ENCODE data around the gene HARBI1. TPM values are rescaled to one million over a fixed set of nuclear protein-coding genes. Genes with fewer than 3 reads are reported as not detected.

The HARBI1 gene
- total and polyA plus RNA-seq, 2 of the 4 experiments (the other 2 are of a cell fraction), result 2.7 to 5.2 TPM

- no peak overlapping the region for H3K9ac ChIP-seq (ENCODE audit: low read depth, low read length)
- DNase-seq (peak; percentile 68), ATAC-seq (ENCODE audit: low read depth) (peak; percentile 64)
- peak overlapping the region; percentile 55 for H3K4ac ChIP-seq (ENCODE audit: low read depth, low read length)
- H3K9me3 ChIP-seq (ENCODE audit: control insufficient read depth, insufficient read depth, low read length), result no peaks in the 10 kb centered on the region
- POLR2A ChIA-PET (ENCODE audit: unreplicated experiment), result no interaction called here
- no peaks in the 10 kb centered on the region for H3K36me3 ChIP-seq (ENCODE audit: control insufficient read depth, insufficient read depth, low read length)
- no peak overlapping the region for H4K91ac ChIP-seq (ENCODE audit: insufficient read depth, low read depth, low read length)
- no peak overlapping the region for H3K4me3 ChIP-seq (ENCODE audit: insufficient read depth, low read depth, low read length)
- no peak overlapping the region for H2BK20ac ChIP-seq (ENCODE audit: low read depth, low read length)
- intact Hi-C loops (cut with micrococcal nuclease) (no loop called here), in situ Hi-C loops (cut with MboI; ENCODE audit: low sequenced_read_pairs) (no loop called here), dilution Hi-C loops (cut with HindIII; ENCODE audit: low sequenced_read_pairs, unreplicated experiment) (no loop called here)
- H4K20me1 ChIP-seq (ENCODE audit: insufficient read depth, low read length), result peaks cover 47% of the 10 kb centered on the region
- H2AK9ac ChIP-seq (replicated peaks; ENCODE audit: low read depth, low read length, poor library complexity), result peak overlapping the region; percentile 30
- no peak overlapping the region for H3K18ac ChIP-seq (ENCODE audit: low read depth, low read length)
- H2BK5ac ChIP-seq (ENCODE audit: low read depth, low read length, poor library complexity, severe bottlenecking), result no peak overlapping the region
- H3K4me1 ChIP-seq (ENCODE audit: control insufficient read depth, insufficient read depth, low read length), result peaks cover 24% of the 10 kb centered on the region
- peaks cover 12% of the 10 kb centered on the region for H3K9me1 ChIP-seq (ENCODE audit: insufficient read depth, low read length)
- CTCF ChIA-PET, result no interaction called here
- peak overlapping the region; percentile 64 for H2AFZ ChIP-seq (replicated peaks; ENCODE audit: low read length, poor library complexity)
- no peak overlapping the region for H2BK120ac ChIP-seq (ENCODE audit: low read depth, low read length)
- H4K8ac ChIP-seq (ENCODE audit: low read depth in 2 of 2, low read length in 2 of 2), result peak overlapping the region in 1 of 2 experiments; percentile 50; a peak in 1 of 4 replicates
- peak overlapping the region; percentile 88 for H2AK5ac ChIP-seq (ENCODE audit: low read depth, low read length)
- H4K5ac ChIP-seq (ENCODE audit: low read depth, low read length), result no peak overlapping the region
- WGBS, 2 experiments (ENCODE audit: extremely low coverage in 2 of 2, insufficient read length in 1 of 2), result 35% methylated on average over 2 of the region's 7 CpGs; no CpG with 5 or more reads in 1 of the 2 experiments
- no peak overlapping the region for H3K27ac ChIP-seq (ENCODE audit: insufficient read depth, low read length)
- H3K56ac ChIP-seq (ENCODE audit: extremely low read depth, insufficient read depth, low read length), result no peak overlapping the region
- H3K14ac ChIP-seq (replicated peaks; ENCODE audit: low read depth, low read length), result peak overlapping the region; percentile 61
- H3K27me3 ChIP-seq (ENCODE audit: control insufficient read depth, insufficient read depth, low read length), result no peaks in the 10 kb centered on the region
- H3K4me2 ChIP-seq (ENCODE audit: low read depth, low read length), result no peak overlapping the region; the same call in 1 of the 2 replicates
- no peak overlapping the region for H2BK15ac ChIP-seq (ENCODE audit: low read depth, low read length)
- peak; percentile 82 for TF ChIP-seq MXI1 (IDR thresholded peaks at IDR 0.05; ENCODE audit: borderline replicate concordance, low read depth, low read length)
- TF ChIP-seq RFX5 (IDR thresholded peaks at IDR 0.05; ENCODE audit: low read depth, low read length), result no peak
- TF ChIP-seq ELK1 (IDR thresholded peaks at IDR 0.05; ENCODE audit: borderline replicate concordance, low read depth, low read length), result no peak
- no peak for TF ChIP-seq POLR2A (IDR thresholded peaks at IDR 0.05; ENCODE audit: low read depth, low read length)
- TF ChIP-seq CHD1 (IDR thresholded peaks at IDR 0.05; ENCODE audit: low read depth, low read length), result no peak
- TF ChIP-seq FOS (IDR thresholded peaks at IDR 0.05; ENCODE audit: low read depth, low read length), result peak; percentile 74
- H3K23ac ChIP-seq (ENCODE audit: low read depth, low read length), result no peak overlapping the region
- no TSS peak for BruUV-seq (replicated peaks)
- H3K79me1 ChIP-seq (ENCODE audit: low read depth in 1 of 2, low read length in 2 of 2), result peaks cover 38 to 74% of the 10 kb centered on the region in 2 experiments
Observed at GRCh38 chr11:46557684-46558151, 59.3 kb downstream of the HARBI1 start.

Measured in IMR-90 (cell line).